HuH-7 (cell line): ENCODE data around the gene TSPEAR.

Experiments
- DNase-seq: peaks from one replicate; pipeline ENCODE4 v3.0.0; 2011; ENCODE audit warnings: low spot score

The TSPEAR gene

GRCh38 chr21:44720170-44720569, 8.8 kb upstream of the TSPEAR start:
- no peak for DNase-seq

- DNase-seq: no peak
Observed at GRCh38 chr21:44718571-44718970, 7.2 kb upstream of the TSPEAR start.

- DNase-seq: no peak
Observed at GRCh38 chr21:44718093-44718492, 6.7 kb upstream of the TSPEAR start.

GRCh38 chr21:44716984-44717383, 5.6 kb upstream of the TSPEAR start:
- no peak for DNase-seq

DNA sequence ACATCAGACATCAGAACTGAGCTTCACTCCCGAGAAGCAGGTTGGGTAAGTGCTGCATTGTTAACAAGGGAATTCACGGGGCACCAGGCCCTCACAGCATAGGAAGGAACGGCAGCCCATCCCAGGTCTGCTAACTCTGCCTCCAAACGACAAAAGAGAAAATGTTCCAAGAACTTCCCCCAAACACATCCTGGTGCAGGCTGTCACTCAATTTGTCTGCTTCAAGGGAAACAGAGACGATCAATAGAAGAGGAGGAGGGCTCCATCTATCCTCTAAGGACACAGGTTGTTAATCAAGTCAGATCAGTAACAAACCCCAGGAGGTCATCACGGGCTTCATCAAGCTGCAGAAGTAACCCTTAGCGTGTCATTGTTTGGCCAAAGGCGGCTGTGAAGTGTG, 3.5 kb upstream of the TSPEAR start:
- no peak for DNase-seq

GRCh38 chr21:44713846-44714245, 2.5 kb upstream of the TSPEAR start:
- DNase-seq: no peak

DNA sequence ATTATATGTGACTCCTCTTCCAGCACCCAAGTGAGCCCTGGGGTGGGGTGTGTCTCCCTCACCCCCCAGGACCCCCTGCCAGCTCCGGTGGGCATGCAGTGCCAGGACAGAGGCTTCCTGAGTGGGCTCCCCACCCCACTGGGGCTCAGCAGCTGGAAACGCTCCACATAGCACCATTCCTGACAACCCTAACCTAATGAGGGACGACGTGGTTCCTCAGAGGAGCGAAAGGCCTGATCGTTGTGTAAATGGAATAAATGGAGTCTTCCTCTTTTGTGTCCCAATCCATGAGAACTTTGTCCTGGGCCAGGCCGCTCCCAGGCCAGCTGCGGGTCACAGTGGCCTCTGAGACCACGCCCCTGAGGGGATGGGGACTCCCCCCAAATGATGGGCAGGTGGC, 1.8 kb upstream of the TSPEAR start:
- no peak for DNase-seq

- no peak for DNase-seq
Observed at GRCh38 chr21:44712203-44713028, 1.0 kb upstream of the TSPEAR start.

DNA sequence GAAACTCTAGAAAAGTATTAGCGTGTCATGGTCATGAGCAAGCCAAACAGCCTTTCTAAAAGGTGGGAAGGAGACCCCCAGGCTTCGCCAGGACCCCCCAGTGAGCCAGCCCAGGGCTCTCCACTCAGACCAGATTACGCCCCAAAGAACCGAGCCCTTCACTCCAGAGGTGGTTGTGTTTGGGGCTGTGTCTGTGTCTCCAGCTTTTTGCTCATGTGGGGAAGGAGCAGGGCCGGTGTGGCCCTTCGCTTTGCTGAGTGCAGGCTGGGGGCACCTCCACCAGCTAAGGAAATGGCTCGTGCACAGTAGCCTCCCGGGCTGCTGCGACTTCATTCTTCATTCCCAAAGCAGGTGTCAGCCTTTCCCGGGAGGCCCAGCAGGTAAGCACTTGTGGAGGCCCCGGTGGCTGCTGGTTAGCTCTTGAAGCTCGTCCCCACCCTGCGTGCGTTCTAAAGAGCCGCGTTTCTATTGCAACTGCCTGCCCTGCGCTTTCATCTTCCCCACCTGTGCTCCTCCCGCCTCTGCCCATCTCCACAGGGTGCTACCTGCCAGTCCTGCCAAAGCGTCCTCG, 531 bp downstream of the TSPEAR start:
- no peak for DNase-seq

GRCh38 chr21:44710294-44710665, 1.1 kb downstream of the TSPEAR start:
- DNase-seq: no peak

- no peak for DNase-seq
Observed at GRCh38 chr21:44709426-44710293, 1.7 kb downstream of the TSPEAR start.

- no peak for DNase-seq
Observed at GRCh38 chr21:44708866-44709425, 2.4 kb downstream of the TSPEAR start.

DNA sequence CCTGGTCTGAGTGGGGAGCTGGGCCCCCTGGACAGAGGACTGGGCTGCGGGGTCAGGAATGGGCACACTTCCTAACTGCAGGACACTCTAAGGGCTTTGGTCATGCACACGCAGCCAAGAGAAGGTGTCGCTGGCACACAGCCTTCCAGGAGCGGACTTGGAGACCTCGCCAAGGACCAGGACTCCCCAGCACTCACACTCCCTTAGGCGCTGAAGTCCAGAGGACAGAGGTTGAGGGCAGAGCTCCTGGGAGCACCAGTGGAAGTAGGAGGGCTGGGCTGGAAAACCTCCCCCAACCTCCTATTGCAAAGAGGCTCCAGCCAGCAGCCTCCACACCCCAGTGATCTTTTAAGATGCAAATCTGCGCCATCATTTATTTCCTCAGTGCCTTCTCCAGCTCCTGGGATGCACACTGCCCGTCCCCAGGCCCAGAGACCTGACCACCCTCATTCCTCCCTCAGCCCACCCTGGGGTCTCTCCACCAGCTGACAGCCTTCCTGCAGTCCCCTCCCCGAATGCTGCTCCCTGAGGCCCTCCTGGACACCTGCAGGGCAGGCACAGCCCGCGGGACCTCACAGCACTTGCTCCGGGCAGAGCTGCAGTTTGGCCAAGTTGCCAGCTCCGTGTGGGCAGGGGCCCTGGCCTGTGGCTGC, 3.0 kb downstream of the TSPEAR start:
- no peak for DNase-seq

DNA sequence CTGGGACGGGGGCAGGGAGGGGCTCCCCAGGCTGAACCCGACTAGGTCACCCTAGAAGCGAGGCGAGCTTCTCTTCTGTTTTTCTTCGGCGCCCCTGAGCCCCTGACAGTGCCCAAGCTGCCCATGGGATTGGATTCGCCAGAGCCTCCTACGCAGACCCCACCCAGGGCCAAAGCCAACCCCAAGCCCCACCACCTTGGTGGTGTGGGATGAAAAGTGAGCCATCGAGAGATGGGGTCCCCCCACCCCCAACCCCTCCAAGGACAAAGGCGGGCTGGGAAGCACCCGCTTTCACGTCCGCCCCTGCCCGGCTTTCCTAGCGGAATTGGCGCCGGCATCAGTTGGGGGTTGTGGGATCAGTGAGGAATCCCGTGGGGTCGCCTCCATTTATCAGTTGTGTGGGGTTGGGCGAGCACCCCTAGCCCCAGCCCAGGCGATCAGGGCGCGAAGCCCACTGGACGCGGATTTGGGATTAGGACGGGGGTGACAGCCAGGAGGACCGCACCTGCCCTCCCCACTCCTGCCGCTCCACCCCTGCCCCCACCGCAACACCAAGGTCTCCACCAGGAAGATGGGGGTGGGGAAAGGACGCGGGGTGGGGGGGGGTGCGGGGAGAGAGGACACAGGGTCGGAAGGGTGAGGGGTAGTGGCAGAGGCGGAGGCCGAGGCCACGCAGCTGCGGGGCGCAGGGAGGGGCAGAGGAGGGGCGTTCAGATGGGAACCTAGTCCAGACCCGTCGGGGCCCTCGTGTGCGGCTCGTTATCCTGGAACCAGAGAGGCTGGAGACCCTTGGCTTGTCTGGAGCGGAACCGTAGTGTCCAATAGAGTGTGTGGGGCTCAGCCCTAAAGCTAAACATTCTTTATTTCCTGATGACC, 4.4 kb downstream of the TSPEAR start:
- DNase-seq: no peak

GRCh38 chr21:44706026-44706705, 5.2 kb downstream of the TSPEAR start:
- DNase-seq: no peak

- DNase-seq: no peak
Observed at GRCh38 chr21:44704636-44705001, 6.8 kb downstream of the TSPEAR start.

GRCh38 chr21:44703731-44704635, 7.4 kb downstream of the TSPEAR start:
- DNase-seq: no peak

DNA sequence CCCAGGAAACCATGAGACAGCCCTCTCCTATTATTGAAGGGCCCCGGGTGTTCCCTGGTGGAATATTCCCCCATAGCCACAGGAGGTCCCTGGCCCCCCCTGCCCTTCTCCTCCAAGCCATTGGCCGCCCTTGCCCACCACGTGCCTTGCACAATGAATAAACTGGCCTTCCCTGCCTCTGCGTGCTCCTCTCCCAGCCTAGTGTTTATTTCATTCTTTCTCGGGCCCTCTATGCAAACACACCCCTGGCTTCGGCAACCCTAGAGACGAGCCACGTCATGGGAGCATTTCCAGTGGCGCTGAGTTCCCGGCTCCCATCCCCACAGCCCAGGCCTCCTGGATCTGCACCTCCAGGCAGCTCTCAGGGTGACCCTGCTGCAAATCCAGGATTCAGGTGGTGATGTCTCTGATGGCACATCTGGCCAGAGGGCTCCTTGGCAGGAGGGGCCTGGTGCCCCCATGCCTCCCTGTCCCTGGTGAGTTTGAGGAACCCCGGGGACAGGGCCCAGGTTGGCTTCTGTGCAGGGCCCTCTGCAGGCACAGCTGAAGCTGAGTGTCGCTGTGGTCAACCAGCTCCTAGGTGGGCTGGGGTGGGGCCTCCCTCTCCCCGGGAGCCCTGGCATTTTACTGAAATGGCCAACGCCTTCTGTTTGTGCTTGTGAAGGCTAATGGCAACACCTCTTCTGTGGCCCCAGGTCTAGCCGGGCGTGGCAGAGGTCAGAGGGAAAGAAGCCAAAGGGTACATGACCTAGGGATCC, 8.2 kb downstream of the TSPEAR start:
- no peak for DNase-seq
